GM12873 (cell line): Measurements from ENCODE around the gene UCHL3.

Experiments
- TF ChIP-seq, protein P1 (sequence below): IDR thresholded peaks from 2 replicates; pipeline ENCODE4 v1.5.1; 2012; ENCODE audit warnings: low read depth, mild to moderate bottlenecking, moderate library complexity, low read length, control low read depth; ENCODE audit not compliant: insufficient read depth; ENCODE audit errors: missing control alignments

The UCHL3 gene

DNA sequence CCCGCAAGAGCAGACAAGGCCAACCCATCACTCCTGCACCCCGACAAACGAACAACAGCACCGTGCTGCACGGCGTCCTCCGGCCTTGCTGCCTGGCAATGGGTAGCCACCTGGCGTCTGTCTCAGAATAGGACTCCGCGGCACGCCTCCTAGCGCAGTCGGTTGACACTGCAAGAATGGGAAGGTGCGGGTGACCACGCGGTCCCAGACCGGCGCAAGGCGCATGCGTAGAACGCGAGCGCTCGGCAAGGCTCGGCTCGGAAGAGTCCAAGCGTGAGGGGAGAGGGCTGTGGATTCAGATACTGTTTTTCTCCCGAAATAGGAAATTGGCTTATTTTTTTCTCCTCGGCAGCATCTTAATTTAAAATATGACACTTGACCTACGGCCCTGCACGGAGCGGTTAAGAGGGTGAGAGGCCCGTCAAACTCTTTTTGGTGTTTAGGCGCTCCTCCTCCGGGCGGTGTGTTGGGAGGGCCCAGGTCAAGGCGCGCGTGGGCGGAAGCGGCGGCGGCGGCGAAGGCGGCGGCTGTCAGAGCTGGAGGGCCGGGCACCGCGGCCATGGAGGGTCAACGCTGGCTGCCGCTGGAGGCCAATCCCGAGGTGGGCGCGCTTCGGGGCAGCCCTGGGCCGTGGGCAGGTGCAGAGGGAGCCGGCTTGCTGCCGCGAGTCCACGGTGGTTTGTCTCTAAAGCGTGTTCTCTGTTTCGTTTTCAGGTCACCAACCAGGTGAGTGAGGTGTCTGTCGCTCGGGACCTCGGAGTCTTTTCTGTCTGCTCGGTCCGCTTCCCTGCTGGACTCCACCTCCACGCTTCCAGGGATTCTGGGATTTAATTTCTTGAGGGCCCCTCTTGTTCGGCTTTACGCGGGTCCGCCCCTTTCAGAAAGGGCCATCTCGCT, at the start of gene UCHL3:
UCHL3 (plus strand) TSS at position 530 of the 897 bp plus-strand sequence; CDS start at position 560, 30 bp downstream.
- TF ChIP-seq, protein P1, sequence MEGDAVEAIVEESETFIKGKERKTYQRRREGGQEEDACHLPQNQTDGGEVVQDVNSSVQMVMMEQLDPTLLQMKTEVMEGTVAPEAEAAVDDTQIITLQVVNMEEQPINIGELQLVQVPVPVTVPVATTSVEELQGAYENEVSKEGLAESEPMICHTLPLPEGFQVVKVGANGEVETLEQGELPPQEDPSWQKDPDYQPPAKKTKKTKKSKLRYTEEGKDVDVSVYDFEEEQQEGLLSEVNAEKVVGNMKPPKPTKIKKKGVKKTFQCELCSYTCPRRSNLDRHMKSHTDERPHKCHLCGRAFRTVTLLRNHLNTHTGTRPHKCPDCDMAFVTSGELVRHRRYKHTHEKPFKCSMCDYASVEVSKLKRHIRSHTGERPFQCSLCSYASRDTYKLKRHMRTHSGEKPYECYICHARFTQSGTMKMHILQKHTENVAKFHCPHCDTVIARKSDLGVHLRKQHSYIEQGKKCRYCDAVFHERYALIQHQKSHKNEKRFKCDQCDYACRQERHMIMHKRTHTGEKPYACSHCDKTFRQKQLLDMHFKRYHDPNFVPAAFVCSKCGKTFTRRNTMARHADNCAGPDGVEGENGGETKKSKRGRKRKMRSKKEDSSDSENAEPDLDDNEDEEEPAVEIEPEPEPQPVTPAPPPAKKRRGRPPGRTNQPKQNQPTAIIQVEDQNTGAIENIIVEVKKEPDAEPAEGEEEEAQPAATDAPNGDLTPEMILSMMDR: peak; percentile 91

DNA sequence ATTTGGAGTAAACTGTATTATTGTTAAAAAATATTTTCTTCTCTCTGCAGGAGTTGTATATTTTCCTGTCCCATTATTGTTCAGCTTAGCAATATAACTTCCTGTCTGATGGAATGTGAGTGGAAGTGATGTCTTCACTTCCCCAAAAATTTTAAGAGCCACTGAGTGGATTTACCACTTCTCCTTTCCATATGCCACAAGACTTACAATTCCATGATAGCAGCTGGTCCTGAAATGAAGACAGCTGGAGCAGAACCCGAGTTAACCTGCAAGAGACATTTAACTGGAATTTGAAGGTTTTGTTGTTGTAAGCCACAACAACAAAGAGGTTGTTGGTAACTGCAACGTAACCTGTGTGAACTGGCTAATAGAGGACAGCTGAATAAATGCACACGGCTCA, 44.3 kb upstream of the UCHL3 start:
- TF ChIP-seq, protein P1: no peak

DNA sequence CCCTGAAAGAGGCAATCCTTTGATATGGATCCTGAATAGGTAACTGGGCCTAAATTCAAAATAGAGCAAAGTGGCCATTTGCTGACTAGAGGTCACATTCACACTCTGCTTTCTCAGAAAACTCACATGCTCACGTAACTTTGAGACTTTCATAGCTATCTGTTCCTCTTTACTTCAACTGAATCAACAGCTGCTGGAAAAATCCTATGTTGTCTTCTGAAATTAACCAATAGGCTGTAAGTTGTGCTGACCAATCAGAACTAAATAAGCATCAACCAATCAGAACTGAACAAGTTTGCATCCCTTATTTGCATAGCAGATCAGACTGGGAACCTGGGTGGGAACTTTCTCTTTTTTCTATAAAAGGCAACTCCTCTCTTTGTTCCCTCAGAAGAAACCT, 43.6 kb upstream of the UCHL3 start:
- TF ChIP-seq, protein P1: no peak

GRCh38 chr13:75507027-75508001, 42.3 kb upstream of the UCHL3 start:
- TF ChIP-seq, protein P1: no peak

DNA sequence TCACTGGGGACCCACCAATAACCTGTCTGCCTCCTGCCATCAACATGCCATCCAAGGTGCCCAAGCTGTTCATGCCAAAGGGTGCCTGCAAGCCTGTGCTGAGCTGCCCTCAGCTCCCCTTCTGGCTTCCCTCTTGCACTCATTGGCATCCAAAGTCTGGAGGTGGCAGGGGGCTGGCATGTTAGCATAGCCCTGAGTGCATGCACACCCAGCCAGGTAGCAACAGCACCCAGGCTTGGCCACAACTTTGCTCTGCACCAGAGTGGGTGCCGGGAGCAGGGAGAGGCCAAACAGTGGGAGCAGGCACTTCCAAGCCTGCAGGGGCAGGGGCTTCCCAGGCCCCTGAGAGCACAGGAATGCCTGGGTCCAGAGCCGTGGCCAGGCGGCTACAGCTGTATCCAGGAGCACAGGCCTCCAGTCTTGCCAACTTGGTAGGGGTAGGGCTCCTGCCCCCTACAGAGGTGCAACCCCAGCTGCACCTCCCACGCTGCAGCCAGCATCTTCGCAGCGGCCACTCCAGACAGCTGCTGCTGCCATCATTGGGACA, 41.5 kb upstream of the UCHL3 start:
- TF ChIP-seq, protein P1: no peak

DNA sequence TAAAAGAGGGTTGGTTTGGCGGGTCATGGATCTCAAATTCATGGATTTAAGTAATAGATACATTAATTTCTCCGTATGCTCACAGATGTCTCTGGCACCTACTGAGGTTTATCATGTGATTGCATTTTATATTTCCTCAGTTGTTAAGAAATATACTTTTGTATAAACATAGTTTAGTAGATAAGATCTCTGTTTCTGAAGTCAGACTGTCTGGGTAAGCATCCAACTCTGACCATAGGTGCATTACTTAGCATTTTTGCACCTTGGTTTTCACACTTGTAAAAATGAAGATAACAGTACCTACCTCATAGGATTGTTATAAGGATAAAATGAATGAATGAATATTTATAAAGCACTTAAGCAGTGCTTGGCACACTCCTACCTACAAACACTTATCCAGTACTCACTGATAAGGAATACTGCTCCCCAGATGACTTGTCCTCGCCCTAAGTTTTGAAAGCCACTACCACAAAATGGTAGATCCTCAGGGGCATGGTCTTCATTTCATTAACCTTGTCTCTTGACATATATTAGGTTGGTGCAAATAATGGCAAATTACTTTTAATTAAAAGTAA, 38.5 kb upstream of the UCHL3 start:
- TF ChIP-seq, protein P1: no peak
